GM20000 (cell line): ENCODE results near the gene CAMSAP1.

Source experiments
- DNase-seq: peaks from one replicate; pipeline ENCODE4 v3.0.0; 2012; ENCODE audit warnings: low spot score
- TF ChIP-seq, protein P1 (sequence below): IDR thresholded peaks from 2 replicates; pipeline ENCODE4 v1.5.1; 2012; ENCODE audit warnings: mild to moderate bottlenecking, control low read depth; ENCODE audit errors: extremely low read depth, missing control alignments

Gene CAMSAP1

DNA sequence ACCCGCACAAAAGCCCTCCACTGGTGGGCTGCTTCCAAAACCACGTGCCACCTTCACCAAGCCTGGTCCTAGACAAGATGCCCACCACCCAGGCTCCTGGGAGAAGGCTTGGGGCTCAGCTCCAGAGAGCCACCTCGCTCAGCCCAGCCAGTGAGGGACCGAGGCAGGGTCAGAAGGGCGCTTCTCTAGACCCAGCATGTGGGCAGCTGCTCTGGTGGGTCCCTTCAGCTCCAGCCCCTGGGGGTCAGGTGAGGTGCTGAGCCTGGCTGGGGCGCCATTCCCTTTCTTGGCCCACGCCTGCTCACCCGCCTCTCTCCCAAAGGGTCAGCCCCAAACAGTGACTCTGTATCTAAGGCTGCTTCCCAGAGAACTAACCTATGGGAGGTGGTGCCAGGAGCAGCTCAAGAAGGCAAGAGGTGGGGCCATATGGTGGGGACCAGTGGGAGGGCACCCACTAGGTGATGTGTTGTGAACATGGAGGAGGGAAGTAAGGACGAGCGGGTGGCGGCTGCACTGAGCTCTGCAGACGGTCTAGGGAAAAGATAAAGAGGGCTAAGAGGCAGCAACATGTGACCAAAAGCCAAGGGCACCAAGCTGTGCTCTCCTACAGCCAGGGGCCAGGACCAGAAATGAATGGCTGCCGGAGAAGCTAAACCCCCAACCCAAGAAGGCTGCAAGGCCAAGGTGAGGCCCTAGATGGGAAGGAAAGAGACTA is 79.3 kb downstream of the CAMSAP1 start:
- TF ChIP-seq, protein P1, sequence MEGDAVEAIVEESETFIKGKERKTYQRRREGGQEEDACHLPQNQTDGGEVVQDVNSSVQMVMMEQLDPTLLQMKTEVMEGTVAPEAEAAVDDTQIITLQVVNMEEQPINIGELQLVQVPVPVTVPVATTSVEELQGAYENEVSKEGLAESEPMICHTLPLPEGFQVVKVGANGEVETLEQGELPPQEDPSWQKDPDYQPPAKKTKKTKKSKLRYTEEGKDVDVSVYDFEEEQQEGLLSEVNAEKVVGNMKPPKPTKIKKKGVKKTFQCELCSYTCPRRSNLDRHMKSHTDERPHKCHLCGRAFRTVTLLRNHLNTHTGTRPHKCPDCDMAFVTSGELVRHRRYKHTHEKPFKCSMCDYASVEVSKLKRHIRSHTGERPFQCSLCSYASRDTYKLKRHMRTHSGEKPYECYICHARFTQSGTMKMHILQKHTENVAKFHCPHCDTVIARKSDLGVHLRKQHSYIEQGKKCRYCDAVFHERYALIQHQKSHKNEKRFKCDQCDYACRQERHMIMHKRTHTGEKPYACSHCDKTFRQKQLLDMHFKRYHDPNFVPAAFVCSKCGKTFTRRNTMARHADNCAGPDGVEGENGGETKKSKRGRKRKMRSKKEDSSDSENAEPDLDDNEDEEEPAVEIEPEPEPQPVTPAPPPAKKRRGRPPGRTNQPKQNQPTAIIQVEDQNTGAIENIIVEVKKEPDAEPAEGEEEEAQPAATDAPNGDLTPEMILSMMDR = no peak
- DNase-seq = no peak

DNA sequence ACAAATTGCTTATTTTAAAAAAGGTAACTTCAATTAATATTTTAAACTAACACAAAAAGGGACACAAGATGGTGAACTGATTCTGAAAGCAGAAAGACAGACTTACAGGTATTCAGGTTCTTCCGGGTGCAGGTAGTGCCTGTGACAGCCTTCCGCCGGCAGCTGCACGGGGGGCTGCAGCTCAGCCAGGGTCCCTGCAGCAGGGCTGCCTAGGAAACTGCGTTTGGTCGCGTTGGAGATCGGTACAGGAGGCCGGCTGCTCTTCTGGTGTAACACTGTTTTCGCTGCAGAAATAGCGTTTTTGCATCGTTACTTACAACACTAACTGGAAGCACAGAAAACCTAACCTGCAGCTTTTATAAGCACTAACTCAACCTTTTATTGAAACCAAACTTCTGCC is 80.0 kb downstream of the CAMSAP1 start:
- TF ChIP-seq, protein P1 = no peak
- DNase-seq = no peak

DNA sequence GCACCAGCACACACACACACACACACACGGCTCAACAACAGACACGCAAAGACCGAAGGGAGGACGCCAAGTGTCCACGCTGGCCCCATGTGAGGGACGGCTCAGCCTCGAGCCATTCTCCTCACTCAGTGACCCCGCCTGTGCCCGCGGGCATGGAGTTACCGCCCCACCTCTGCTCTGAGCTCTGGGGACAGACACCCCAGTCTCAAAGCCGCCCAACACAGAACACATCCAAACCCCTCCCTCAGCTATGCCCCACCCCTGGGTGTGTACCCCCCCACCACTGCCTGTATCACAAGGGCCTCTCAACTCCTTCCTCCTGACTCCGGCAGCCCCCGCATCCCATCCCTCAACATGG is 81.2 kb downstream of the CAMSAP1 start:
- TF ChIP-seq, protein P1 = no peak
- no peak for DNase-seq

DNA sequence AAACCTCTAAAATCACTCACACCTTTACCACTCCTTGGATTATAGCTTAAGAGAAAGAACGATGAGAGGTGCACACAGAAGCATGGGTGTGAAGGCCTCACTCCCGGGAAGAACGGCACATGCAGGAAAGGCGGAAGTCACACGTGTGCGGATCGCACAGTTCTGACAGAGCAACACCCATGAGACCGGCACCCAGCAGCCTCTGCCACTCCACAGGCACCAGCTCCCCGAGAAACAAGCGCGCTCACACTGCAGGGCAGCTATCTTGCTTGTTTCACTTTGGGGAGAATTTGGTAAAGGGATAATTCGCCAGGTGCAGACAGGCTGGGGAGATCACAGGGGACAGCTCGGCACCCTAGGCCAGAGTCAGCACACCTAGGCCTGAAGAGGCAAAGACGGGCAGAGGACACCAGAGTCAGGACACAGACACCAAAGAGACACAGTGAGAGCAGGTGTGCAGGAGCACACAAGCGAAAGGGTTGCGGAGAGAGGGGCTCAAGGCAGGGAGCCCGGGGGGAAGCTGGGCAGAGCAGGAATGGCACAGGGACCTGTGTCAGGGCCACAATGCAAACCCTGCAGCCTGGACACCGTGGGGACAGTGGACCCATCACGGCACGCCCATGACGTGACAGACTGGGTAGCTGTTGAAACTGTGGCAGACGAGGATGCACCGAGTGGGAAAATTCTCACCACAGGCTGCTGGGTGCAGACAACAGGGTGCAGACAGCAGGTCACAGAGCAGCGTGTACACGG is 81.7 kb downstream of the CAMSAP1 start:
- TF ChIP-seq, protein P1 = no peak
- DNase-seq = no peak

DNA sequence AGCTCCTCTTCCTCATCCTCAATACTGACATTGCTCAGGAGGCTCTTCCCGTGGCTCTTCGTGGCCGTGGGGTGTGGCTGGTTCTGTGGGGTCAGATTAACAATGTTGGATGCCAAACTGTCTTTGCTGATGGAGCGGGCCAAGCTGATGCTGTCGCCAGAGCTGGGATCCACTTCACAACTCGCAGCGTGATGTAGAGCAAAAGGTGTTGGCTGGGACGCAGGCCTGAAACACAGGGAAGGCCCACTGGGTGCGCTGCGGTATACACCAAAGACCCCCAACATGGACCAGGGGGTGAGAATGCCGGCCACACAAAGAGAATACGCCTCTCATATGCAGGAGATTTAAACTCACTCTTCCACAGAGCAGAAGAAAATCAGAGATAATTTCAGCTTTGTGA is 84.3 kb downstream of the CAMSAP1 start:
- no peak for DNase-seq
- TF ChIP-seq, protein P1 = no peak

DNA sequence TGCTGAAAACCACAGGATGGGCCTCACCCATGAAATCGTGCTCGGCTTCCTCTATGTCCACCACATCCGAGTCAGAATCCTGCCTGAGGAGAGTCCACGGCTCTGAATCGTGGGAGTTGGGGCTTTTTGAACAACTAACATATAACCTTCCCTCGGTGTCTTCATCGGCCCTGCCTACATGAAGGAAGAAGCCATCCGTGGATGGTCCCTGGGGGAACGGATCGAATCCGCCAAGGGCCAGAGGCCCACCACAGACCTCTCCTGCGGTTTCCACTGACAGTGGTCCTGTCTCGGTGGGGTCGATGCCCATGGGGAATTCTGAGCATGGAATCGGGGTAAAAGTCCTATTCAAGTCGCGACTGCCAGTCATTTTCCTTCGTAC is 85.0 kb downstream of the CAMSAP1 start:
- no peak for DNase-seq
- TF ChIP-seq, protein P1 = no peak

DNA sequence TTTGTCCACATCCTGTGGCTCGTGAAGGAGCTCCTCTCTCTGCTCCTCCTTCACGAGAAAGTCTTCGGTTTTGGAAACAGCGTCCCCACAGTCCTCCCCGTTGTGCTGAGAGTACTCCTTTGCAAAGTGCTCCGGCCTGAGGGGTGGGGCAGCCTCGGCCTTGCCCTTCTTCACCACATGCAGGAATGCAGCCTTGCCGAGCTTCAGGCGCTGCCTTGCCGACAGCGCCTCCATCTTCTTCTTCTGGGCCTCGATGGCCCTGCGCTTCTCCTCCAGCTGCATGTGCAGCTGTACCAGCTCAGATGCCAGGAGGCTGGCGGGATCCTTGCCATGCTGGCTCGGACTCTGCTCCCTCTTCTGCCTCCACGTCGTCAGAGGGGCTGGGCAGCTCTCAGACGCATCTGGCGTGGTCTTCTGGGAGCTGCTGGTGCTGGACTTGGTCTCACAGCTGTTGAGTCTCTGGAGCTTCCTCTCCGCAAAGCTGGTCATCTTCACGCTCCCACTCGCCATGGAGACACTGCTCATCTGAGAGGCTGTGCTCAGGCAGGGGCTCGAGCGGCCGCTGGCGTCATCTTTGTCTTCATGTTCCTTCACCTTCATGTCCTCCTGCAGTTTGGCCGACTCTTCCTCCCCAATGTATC is 85.5 kb downstream of the CAMSAP1 start:
- no peak for DNase-seq
- TF ChIP-seq, protein P1 = no peak
